DND-41 (cell line): ENCODE data around the gene SETX.

ENCODE experiments used
- ATAC-seq: fragments of 200-7000 bp; cut with Tn5 transposase; 3 replicates; pipeline ENCODE4 v1.9.1; 2021; ENCODE audit warnings: low read depth; ENCODE audit not compliant: insufficient read depth
- DNase-seq: peaks from one replicate; pipeline ENCODE4 v3.0.0-alpha.2; 2020
- H2AFZ ChIP-seq: 2 replicates; pipeline ENCODE4 v1.6.0; 2012; ENCODE audit warnings: low read depth, low read length
- H3K27ac ChIP-seq: 2 replicates; pipeline ENCODE4 v1.5.1; 2012; ENCODE audit warnings: low read length, inconsistent platforms
- H3K27me3 ChIP-seq: fragments of 200-600 bp; sonication (generic); 2 replicates; pipeline ENCODE4 v1.6.0; 2012; ENCODE audit warnings: low read length, mild to moderate bottlenecking, inconsistent platforms; ENCODE audit not compliant: insufficient read depth, poor library complexity
- H3K36me3 ChIP-seq: 2 replicates; pipeline ENCODE4 v1.5.1; 2012; ENCODE audit warnings: low read length, inconsistent platforms; ENCODE audit not compliant: insufficient read depth
- H3K4me1 ChIP-seq: 2 replicates; pipeline ENCODE4 v1.5.1; 2012; ENCODE audit warnings: mild to moderate bottlenecking, low read length; ENCODE audit not compliant: insufficient read depth
- H3K4me2 ChIP-seq: 2 replicates; pipeline ENCODE4 v1.6.0; 2012; ENCODE audit warnings: mild to moderate bottlenecking, moderate library complexity, low read length, inconsistent platforms; ENCODE audit not compliant: insufficient read depth
- H3K4me3 ChIP-seq, 2 experiments: fragments of 200-600 bp in 1 of 2; shearing (Covaris generic) in 1 of 2; 2 replicates each; pipeline ENCODE4 v1.5.1; 2012 to 2016; ENCODE audit warnings: inconsistent platforms in 2 of 2, low read length in 2 of 2, mild to moderate bottlenecking in 2 of 2, low read depth in 1 of 2, moderate library complexity in 1 of 2
- H3K79me2 ChIP-seq: 2 replicates; pipeline ENCODE4 v1.6.0; 2012; ENCODE audit warnings: low read length, inconsistent platforms; ENCODE audit not compliant: insufficient read depth
- H3K9ac ChIP-seq: 2 replicates; pipeline ENCODE4 v1.6.0; 2012; ENCODE audit warnings: low read depth, mild to moderate bottlenecking, inconsistent platforms, low read length, moderate library complexity
- H3K9me3 ChIP-seq: 2 replicates; pipeline ENCODE4 v1.5.1; 2012; ENCODE audit warnings: low read length, moderate library complexity, mild to moderate bottlenecking, inconsistent platforms; ENCODE audit not compliant: insufficient read depth, severe bottlenecking
- H4K20me1 ChIP-seq: 2 replicates; pipeline ENCODE4 v1.6.0; 2012; ENCODE audit warnings: low read length; ENCODE audit not compliant: insufficient read depth
- EZH2 ChIP-seq: IDR thresholded peaks from 3 replicates; pipeline ENCODE4 v1.6.1; 2012; ENCODE audit warnings: borderline replicate concordance, low read depth, mild to moderate bottlenecking, moderate library complexity, low read length, inconsistent platforms; ENCODE audit not compliant: severe bottlenecking
- TF ChIP-seq, protein P1 (sequence below): IDR thresholded peaks from 2 replicates; pipeline ENCODE4 v1.5.1; 2012; ENCODE audit warnings: borderline replicate concordance, low read length, moderate library complexity, mild to moderate bottlenecking; ENCODE audit not compliant: poor library complexity, severe bottlenecking; ENCODE audit errors: extremely low read depth

Gene SETX

DNA sequence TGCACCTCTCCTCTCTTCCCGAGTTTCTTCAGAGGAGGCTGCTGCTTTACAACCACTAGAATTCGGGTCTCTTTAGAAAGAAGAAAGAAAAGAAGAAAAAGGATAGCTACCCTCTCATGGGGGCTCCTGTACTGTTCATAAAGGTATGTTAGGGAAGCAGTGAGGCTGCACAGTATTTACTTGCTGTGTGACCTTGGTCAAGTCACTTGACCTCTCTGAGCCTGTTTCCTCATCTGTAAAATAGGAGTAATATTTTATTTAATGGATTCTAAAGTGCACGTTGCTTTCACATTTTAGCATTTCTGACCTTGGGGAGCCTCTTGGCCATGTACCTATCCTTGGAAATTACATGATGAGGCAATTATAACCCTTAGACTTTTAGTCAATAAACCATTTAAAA lies 88.8 kb downstream of the SETX start:
- no peak for TF ChIP-seq EZH2
- TF ChIP-seq, protein P1, sequence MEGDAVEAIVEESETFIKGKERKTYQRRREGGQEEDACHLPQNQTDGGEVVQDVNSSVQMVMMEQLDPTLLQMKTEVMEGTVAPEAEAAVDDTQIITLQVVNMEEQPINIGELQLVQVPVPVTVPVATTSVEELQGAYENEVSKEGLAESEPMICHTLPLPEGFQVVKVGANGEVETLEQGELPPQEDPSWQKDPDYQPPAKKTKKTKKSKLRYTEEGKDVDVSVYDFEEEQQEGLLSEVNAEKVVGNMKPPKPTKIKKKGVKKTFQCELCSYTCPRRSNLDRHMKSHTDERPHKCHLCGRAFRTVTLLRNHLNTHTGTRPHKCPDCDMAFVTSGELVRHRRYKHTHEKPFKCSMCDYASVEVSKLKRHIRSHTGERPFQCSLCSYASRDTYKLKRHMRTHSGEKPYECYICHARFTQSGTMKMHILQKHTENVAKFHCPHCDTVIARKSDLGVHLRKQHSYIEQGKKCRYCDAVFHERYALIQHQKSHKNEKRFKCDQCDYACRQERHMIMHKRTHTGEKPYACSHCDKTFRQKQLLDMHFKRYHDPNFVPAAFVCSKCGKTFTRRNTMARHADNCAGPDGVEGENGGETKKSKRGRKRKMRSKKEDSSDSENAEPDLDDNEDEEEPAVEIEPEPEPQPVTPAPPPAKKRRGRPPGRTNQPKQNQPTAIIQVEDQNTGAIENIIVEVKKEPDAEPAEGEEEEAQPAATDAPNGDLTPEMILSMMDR, result no peak
- Histone ChIP-seq H3K9me3 (no peaks in the 10 kb centered on the region), H3K4me2 (no peak overlapping the region), H4K20me1 (peaks cover 19% of the 10 kb centered on the region; the same call in 1 of the 2 replicates), H3K27me3 (no peaks in the 10 kb centered on the region), H3K79me2 (no peaks in the 10 kb centered on the region), H3K27ac (no peak overlapping the region), H3K36me3 (peaks cover 75% of the 10 kb centered on the region), H3K4me3 (no peak overlapping the region), H2AFZ (no peak overlapping the region), H3K9ac (no peak overlapping the region), H3K4me1 (no peaks in the 10 kb centered on the region)
- no peak for ATAC-seq
- no peak for DNase-seq

DNA sequence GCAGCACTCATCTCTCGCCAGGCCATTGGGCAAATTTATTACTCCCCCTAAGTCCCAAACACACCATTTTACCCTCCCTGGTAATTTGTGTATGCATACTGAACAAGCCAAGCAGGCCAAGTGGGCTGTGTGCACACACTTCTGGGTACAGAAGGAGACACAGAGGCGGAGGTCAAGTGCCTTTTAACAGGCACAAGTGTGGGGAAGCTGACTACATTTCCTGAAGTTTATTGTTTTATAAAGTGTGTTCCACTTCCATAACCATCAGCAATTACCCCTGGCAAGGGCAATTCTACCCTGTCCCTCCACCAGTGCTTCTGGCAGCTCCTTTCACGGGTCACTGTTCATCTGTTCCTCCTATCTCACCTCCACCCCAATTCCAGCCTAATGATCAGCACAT lies 93.9 kb downstream of the SETX start:
- no peak for TF ChIP-seq EZH2
- TF ChIP-seq, protein P1, result no peak

DNA sequence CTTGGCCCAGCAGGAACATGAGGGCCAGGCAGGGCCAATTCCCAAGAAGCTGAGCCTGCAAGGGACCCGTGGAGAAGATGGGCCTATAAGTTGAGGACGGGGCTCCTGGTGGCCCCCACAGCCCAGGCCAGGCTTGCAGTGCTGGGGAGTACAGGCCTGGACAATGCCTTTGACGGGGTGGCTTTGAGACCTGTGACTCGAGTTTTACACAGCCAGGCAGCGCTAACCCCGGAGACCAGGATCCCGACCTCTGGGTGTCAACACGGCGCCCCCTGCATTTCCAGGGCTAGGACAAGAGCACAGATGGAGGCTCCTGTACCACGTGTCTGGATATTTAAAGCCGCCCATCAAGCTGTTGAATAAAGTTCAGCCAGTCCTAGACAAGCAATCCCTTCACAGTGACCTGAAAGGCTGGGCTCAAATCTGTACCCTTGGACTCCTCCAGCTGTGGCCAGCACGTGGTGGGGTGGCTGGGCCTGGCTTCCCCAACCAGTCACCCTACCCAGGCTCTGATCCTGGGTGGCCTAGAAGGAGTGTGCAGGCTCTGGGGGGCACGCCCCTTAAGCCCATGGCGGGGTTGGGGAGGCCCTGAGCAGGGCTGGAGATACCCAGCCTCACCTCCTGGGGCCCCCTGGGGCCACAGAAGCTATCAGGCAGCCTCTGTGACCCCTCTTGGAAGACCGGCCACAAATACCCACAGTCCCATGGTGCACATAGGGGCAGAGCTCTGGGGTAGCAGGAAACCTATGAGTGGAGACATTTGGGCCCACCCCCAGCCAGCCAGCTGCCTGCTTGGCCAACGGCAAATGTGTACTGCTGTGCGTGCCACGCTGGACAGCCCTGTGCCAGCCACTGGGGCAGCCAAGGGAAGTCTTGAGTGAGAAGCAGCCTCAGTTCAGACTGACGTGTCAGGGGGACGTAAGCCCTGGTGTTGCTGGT lies 104.2 kb downstream of the SETX start:
- no peaks in the 10 kb centered on the region for H4K20me1 ChIP-seq
- no peak overlapping the region for H3K27ac ChIP-seq
- H3K4me1 ChIP-seq, result no peaks in the 10 kb centered on the region
- ATAC-seq, result no peak
- no peak for DNase-seq
- no peak overlapping the region for H3K4me2 ChIP-seq
- H3K36me3 ChIP-seq, result no peaks in the 10 kb centered on the region
- no peaks in the 10 kb centered on the region for H3K27me3 ChIP-seq
- H2AFZ ChIP-seq, result no peak overlapping the region
- no peak overlapping the region for H3K4me3 ChIP-seq
- H3K79me2 ChIP-seq, result no peaks in the 10 kb centered on the region
- TF ChIP-seq, protein P1, result no peak
- TF ChIP-seq EZH2, result no peak
- no peak overlapping the region for H3K9ac ChIP-seq
- no peaks in the 10 kb centered on the region for H3K9me3 ChIP-seq

More for the DNA sequence above, 93.9 kb downstream of the SETX start:
- peaks cover 19% of the 10 kb centered on the region; the same call in 1 of the 2 replicates for H4K20me1 ChIP-seq
- H3K36me3 ChIP-seq, result peaks cover 31% of the 10 kb centered on the region
- no peak for ATAC-seq
- H3K79me2 ChIP-seq, result no peaks in the 10 kb centered on the region
- H2AFZ ChIP-seq, result no peak overlapping the region
- no peak for DNase-seq
- no peak overlapping the region for H3K27ac ChIP-seq
- peaks cover 7% of the 10 kb centered on the region for H3K4me1 ChIP-seq
- no peak overlapping the region for H3K9ac ChIP-seq
- H3K4me2 ChIP-seq, result no peak overlapping the region
- no peak overlapping the region for H3K4me3 ChIP-seq
- H3K27me3 ChIP-seq, result no peaks in the 10 kb centered on the region
- no peaks in the 10 kb centered on the region for H3K9me3 ChIP-seq
